GM18526 (cell line): Measurements from ENCODE around the gene KIAA1549.

Experiments used
- POLR2A ChIP-seq: IDR thresholded peaks from 3 replicates; pipeline ENCODE4 v1.6.1; 2011; ENCODE audit not compliant: insufficient read length; ENCODE audit errors: extremely low read depth

KIAA1549 gene

DNA sequence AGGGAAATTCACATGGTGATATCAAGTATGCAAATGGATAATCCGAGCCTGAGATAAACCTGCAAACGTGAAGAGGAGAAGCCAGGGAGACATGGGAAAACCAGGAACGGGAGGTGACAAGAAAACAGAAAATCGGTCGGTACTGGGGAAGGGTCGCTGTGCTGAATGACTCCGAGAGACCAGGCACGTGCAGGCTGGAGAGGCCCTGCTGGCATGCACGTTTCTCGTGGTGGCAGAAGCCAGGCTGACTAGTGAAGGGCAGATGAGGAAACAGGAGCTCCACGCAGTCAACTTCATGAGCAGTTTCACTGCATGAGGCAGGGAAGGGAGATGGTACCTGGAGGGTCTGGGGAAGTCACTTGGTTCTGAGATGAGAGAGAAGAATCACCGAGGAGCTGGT, 48.3 kb downstream of the KIAA1549 start:
- no peak for TF ChIP-seq POLR2A

GRCh38 chr7:138932427-138932826, 48.8 kb downstream of the KIAA1549 start:
- no peak for TF ChIP-seq POLR2A

- no peak for TF ChIP-seq POLR2A
Observed at GRCh38 chr7:138929969-138930368, 51.2 kb downstream of the KIAA1549 start.

GRCh38 chr7:138926241-138926612, 55.0 kb downstream of the KIAA1549 start:
- no peak for TF ChIP-seq POLR2A

DNA sequence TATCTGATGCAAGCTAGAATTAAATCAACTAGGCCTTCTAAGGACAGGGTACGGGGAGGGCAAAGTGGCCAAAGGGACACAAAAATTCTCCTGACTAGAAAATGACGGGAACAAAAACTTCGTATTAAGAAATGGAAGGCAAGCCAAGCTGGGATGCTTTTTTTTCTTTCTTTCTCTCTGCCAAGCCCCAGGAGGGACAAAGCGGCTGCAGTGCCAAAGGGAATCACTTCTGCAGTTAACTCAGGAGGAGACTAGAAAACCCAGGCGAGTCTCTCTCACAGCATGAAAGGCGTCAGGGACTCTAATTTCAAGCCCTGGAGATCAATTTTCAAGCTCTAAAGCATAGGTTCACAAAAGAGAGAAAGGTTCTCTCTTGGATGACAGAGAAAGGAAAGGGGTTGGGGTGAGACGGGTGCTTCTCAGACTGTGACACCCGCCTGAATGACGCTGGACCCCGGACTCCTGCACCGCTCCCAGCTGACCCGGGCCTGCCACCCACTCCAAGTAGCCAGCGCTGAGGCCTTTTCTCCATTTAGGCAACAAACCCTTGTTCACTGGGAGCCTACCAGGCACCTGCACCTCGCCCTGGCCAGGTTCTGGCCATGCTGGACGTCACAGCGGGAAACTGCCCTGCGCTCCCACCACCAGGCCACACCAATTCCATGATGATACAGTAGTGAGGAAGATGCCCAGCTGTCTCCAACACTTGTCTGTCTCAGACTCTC, 56.5 kb downstream of the KIAA1549 start:
- no peak for TF ChIP-seq POLR2A

GRCh38 chr7:138921277-138921676, 59.9 kb downstream of the KIAA1549 start:
- TF ChIP-seq POLR2A, result no peak

DNA sequence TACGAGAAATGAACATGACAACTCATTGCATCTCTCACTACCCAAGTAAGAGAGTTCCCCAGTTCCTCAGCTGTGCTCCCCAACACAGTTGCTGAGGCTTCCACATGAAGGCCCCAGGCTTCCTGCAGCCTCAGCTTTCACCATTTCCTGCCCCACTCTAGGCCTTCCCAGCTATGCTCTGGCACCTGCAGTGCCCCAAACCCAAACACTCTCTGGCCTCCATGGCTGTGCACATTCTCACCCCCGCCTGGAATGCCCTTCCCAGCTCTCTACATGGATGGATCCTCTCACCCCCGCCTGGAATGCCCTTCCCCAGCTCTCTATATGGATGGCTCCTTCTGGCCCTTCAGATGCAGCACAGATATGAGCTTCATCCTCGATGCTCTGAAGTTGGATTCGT, 61.3 kb downstream of the KIAA1549 start:
- no peak for TF ChIP-seq POLR2A

DNA sequence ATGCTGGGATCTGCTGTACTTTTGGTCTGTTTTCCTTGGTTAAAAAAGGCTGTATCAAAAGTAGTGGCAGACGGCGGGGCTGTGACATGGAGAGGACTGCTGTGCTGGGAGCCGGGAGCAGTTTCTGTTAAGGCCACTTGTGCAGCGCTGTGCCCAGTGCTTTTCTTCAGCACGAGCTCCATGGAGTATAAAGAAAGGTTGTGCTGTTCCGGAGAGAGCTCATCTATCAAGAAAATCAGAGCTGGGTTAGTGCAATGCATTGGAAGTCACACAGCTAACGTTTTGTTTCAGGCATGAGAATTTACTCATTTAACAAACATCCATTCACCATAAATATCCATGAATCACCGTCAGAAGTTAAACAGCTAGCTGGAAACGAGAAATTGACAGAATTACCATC, 62.0 kb downstream of the KIAA1549 start:
- TF ChIP-seq POLR2A, result no peak

- TF ChIP-seq POLR2A, result no peak
Observed at GRCh38 chr7:138918756-138919155, 62.4 kb downstream of the KIAA1549 start.

DNA sequence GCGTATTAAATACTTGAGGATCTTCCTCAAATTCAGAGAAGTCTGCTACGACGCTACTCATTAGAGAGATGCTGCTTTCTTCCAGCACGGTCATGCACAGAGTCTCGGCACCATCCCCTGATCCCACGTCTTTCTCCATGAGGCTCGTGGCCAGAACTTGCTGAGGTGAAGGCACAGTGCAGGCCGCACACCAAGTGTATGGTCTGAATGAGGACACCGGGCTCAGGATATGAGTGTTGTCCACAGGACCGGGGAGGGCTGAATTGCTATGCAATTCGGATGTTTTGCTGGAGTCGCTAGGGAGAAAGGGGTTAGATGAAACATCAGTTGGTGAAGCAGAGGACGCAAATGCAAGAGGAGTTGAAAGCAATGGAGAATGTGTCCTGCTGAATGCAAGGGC, 63.0 kb downstream of the KIAA1549 start:
- no peak for TF ChIP-seq POLR2A

- no peak for TF ChIP-seq POLR2A
Observed at GRCh38 chr7:138917771-138918170, 63.4 kb downstream of the KIAA1549 start.

- no peak for TF ChIP-seq POLR2A
Observed at GRCh38 chr7:138916731-138917130, 64.5 kb downstream of the KIAA1549 start.

GRCh38 chr7:138916275-138916674, 64.9 kb downstream of the KIAA1549 start:
- TF ChIP-seq POLR2A, result no peak

- TF ChIP-seq POLR2A, result no peak
Observed at GRCh38 chr7:138913783-138914182, 67.4 kb downstream of the KIAA1549 start.

- TF ChIP-seq POLR2A, result no peak
Observed at GRCh38 chr7:138911007-138911406, 70.2 kb downstream of the KIAA1549 start.

DNA sequence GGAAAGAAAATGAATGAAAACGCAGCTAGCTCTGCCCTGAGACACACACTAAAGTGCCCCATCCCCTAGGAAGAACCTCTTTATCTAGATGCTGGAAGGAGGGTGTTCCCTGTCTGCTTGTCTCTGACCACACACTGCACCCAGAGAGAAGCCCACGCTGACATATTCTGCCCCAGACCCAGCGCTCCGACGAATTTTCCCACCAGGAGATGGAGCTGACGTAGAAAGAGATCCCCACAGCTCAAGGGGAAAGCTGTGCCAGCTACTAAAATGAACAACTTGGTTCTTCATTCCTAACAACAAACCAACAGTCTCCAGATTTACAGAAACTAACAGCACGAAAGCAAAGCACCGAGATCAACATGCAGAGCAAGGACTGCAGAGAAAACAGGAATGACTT, 73.3 kb downstream of the KIAA1549 start:
- no peak for TF ChIP-seq POLR2A

DNA sequence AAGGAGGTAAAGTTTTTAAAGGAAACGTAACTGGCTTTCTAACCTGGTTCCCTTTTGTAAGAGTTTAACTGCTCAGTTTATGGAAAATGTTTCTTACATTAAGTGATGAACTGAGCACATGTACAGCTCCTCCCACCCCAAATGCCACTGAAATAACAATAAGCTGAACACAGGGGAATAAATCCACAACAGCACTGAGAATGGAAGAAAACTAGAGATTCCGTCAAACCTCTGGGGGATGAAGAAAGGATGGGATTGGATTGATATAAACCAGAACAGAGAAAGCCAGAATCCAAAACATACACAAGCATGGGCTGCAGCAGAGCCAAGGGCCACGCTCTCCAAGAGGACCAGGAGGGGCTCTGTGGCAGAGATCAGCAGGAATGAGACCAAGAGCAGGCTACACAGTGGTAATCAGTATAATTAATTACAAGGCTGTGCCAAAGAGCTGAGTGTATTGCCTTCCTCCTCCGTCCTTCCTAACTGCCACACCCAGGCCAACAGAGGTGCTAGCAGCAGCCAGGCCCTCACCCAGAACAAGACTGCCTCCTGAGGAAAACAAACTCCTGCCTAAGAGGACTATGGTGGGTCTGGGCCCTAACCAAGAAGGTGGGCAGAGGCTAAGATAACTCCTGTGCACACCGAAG, 73.9 kb downstream of the KIAA1549 start:
- no peak for TF ChIP-seq POLR2A
